ENCODE results near the gene TRMT1.
"Not testable (repeated sequence)": the region's sequence is repeated elsewhere in the genome, so short reads cannot be mapped to it uniquely, and the experiment has no call there.

TRMT1 gene

DNA sequence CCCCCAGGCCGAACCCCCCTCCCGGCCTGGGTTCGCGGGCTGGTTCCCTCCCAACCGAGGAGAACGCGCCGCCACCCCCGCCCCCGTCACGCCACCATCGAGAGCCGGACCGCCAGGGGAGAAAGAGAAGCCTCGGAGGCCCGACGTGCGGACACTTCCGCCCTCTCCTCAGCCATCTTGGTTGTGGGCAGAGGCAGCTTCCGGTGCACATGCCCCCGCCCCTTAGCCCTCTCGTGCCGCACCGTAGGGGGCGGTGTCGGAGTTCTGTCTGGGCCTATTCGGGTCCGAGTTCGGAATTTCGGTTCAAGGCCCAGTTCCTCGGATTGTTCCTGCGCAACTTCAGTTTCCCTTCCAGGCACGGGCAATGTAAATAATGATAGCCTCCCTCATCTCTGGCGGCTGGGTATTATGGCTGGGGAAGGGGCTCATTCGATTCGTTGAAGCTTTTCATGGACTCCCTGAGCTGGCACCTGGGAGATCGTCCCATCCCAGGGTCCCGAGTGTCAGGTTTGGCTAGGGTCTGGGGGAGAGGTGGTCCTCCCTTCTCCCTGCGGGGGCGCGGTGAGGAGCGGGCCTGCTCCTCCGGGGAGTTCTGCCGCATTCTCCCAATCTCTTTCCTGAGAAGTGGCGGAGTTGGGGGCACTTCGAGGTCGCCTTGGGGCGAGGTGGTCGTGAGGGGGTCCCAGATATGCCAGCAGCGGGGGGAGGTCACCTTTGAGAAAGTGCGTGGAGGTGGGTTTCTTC is 33.8 kb upstream of the TRMT1 start, which contains the start of the genes IER2 and STX10:
IER2 (plus strand) TSS at position 225 of the 744 bp plus-strand sequence. CDS start 2,776 bp downstream, outside the sequence.
STX10 (minus strand) TSS at position 189 of the 744 bp plus-strand sequence. CDS start 202 bp downstream, outside the sequence.
- DNase-seq = peak; percentile 95

DNA sequence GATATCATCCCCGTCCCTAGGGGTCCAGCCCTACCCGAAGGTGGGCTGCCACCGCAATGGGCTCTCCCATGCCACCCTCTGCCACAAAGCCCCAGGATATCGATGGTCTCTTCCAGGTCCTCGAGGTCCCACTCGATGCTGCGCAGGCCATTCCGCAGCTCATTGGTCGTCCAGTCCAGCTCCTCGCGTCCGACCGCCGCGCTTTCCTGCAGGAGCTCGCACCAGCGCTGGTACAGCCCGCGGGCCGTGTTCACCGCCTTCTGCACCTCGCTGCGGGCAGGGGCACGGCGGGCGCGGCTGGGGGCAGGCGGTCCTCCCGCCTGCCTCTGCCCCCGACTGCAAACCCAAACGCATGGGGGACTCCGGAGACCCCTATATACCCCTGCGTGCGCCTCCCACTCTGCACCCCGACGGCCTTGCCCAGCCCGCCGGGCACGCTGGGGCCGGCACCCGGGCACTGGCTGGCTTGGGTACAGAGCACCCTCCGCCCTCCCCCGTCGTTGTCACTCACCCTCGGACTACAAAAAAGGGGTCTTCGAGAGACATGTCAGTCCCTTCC is 33.2 kb upstream of the TRMT1 start:
- DNase-seq = no peak

DNA sequence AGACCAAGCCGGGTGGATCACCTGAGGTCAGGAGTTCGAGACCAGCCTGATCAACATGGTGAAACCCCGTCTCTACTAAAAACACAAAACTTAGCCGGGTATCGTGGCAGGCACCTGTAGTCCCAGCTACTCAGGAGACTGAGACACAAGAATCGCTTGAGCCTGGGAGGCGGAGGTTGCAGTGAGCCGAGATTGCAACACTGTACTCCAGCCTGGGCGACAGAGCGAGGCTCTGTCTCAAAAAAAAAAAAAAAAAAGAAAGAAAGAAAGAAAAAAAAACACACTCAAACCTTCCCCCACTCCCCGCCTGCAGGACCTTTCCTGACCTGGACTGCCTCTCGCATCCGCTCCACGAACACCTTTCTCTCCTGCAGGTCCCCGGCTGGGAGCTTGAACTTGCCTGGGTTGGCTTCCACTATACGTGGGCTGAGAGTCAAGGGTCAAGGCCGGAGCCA is 32.7 kb upstream of the TRMT1 start:
- not testable (repeated sequence) for DNase-seq

DNA sequence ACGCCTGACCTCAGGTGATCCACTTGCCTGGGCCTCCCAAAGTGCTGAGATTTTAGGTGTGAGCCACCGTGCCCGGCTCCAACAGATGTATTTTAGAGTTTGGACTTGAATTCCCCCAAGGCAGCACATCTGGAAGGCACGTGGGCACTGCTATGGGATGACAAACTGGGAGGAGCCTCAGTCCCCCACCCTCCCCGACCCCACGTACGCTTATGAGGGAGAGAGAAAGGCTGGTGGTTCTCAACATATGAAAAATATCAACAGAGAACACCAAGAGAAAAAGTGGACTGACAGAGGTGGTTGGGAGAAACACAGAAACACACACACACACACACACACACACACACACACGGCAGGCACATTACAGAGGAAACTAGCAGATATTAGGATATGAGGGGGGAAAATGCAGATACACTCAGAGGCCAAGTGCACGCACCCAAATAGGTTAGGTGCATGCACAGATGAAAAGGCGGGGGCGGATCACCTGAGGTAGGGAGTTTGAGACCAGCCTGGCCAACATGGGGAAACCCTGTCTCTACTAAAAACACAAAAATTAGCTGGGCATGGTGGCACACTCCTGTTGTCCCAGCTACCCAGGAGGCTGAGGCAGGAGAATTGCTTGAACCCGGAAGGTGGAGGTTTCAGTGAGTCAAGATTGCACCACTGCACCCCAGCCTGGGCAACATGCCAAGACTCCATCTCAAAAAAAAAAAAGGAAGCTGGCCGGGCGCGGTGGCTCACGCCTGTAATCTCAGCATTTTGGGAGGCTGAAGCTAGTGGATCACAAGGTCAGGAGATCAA is 30.4 kb upstream of the TRMT1 start:
- no peak for DNase-seq

DNA sequence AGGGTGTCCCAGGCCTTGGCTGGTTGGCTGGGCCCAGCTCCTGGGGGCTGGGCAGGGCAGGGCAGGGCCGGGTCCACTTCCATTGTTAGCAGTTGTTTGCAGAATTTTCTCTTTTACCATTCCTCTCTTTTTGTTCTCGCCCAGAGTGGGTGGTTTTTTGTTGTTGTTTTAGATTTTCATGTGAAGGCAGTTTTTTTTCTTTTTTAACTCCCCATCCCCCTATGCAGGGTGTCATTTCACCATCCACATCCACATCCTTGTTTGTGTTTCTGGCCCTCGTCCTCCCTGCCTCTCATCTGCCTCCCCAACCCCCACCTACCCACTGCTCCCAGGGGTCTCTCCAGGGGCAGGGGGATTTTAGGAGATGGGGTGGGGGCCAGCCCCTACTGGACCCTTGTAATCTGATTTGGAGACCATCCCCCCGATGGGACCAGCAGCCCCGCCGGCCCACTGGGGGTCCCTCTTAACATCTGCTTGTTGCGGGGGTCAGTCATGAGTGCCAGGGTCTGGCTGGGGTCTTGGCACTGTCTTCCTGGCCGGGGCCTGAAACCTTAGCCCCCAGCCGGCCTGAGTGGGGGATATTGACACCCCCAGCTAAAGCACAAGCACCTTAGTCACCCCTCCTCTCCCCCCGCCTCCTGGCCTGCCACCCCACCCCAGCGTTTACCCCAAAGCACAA is 23.2 kb upstream of the TRMT1 start:
- DNase-seq = no peak

DNA sequence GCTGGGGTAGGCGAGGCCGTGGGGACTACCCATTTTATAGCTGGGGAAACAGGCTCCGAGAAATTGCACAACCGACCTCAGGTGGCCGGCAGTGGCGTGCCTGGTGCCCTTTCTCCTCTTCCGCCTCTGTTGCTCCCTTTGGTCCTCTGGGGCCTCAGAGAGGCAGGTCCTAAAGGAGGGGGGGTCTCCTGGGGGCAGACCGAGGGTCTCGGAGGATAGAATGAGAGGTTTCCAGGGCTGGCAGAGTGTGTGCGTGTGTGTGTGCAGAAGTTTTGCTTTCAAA is 22.3 kb upstream of the TRMT1 start:
- DNase-seq = no peak

DNA sequence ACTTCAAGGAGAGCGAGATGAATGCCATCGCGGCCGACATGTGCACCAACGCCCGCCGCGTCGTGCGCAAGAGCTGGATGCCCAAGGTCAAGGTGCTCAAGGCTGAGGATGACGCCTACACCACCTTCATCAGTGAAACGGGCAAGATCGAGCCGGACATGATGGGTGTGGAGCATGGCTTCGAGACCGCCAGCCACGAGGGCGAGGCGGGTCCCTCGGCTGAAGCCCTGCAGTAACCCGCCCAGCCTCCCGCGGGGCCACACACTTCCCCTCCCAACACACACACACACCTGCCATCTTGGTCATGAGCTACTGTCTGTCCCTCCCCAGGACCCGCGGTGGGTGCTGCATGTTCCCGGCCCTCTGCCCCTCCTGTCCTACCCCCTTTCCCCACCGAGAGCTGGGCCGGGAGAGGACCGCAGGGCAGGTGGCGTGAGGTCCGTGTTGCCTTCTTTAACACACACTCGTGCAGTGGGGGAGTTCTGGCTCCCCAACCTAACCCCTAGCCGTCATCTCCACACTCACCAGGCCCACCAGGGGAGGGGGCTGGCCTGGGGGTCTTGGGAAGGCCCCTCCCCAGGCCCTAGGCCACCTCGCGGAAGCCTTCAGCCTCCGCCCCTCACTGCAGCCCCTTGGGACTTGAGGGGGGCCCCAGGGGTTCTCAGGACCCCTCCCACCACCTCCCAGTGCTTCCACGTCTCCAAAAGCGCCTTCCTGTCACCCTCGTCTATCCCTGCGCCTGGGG is 21.8 kb upstream of the TRMT1 start:
- DNase-seq = no peak

DNA sequence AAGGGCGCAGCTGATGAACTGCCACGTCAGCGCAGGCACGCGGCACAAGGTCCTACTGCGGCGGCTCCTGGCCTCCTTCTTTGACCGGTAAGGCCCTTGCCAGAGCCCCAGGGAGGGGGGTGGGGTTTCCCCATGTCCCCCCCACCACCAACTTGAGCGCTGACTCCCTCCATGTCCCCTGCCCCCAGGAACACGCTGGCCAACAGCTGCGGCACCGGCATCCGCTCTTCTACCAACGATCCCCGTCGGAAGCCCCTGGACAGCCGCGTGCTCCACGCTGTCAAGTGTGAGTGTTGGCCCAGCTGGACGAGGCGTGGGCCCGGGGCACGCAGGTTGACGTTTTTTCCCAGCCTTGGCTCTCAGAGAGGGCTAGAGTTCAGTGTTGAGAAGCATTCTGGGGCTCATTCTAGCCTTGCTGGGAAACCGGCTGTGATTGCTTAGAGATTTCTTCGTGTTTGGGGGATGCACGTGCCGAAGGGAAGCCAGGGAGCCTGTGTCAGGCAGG is 20.8 kb upstream of the TRMT1 start:
- no peak for DNase-seq

DNA sequence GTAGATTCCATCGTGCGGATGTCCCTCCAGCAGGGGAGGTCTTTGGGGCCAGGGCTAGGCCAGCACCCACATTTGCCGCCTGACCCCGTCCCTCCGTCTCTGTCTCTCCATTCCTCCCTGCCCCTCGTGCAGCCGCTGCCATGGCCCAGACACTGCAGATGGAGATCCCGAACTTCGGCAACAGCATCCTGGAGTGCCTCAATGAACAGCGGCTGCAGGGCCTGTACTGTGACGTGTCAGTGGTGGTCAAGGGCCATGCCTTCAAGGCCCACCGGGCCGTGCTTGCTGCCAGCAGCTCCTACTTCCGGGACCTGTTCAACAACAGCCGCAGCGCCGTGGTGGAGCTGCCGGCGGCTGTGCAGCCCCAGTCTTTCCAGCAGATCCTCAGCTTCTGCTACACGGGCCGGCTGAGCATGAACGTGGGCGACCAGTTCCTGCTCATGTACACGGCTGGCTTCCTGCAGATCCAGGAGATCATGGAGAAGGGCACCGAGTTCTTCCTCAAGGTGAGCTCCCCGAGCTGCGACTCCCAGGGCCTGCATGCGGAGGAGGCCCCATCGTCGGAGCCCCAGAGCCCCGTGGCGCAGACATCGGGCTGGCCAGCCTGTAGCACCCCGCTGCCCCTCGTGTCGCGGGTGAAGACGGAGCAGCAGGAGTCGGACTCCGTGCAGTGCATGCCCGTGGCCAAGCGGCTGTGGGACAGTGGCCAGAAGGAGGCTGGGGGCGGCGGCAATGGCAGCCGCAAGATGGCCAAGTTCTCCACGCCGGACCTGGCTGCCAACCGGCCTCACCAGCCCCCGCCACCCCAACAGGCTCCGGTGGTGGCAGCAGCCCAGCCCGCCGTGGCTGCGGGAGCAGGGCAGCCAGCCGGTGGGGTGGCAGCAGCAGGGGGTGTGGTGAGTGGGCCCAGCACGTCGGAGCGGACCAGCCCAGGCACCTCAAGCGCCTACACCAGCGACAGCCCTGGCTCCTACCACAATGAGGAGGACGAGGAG is 18.8 kb upstream of the TRMT1 start:
- DNase-seq = no peak

DNA sequence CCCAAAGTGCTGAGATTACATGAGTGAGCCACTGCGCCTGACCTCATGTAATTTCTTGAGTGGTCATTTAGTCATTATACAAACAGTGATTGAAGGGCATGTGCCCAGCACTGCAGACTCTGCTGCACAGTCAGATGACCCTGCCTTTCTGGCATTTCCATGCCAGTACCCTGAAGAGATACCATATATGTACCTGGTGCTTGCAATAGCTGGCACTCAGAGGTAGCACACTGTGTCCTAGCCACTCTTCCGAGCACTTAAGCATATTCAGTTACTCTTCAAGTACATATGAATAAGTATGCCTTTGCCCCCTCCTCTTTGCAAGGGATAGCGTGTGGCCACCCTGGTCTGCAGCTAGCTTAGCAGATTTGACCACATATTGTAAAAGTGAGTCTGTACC is 18.1 kb upstream of the TRMT1 start:
- no peak for DNase-seq

DNA sequence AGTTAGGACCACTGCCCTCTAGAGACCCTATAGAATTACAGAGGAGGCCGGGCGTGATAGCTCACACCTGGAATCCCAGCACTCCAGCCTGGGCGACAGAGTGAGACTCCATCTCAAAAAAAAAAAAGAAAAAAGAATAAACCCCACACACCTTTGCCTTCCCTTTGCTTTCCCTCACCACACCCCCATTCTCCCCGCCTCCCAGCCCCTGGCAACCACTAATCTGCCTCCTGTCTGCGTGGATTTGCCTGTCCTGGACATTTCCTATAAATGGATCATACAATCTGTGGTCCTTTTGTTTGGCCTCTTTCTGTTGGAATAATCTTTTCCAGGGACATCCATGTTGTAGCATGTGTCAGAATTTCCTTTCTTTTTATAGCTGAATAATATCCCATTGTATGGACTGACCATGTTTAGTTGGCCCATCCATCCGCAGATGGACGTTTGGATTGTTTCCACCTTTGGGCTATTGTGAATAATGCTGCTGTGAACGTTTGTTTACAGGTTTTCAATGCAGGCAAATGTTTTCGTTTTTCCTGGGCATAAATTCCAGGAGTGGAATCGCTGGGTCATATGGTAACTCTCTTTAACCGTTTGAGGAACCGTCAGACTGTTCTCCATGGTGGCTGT is 16.8 kb upstream of the TRMT1 start:
- DNase-seq = no peak

DNA sequence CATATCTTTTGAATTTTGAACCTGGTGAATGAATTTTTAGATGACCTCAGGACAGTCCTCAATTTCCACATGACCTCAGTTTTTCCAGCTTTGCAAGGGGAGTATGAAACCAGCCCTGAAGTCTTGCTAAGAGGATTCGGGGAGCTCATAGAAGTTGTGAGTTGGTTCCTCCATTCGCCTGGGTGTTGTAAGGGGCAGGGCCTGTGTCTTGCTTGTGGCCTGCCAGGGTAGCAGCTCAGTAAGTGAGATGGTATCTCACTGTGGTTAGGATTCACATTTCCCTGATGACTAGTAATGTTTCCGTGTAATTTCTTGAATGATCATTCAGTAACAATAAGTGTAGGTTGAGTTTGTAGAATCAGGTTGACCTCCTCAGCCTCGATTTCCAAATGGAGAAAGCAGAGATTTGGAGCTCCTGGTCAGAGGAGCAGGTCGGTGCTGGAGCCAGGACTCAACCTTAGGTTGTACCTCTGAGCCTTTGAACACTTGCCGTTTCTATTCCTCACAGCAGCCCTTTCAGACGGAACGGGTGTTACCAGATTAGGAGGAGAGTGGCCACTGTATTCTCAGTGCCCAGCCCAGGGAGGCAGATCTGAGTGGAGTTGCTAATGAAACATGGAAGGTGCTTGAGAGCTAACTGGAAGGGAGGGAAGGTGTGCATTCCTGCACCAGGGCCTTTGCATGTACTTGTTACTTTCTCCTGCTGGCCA is 16.1 kb upstream of the TRMT1 start:
- peak; percentile 60 for DNase-seq

DNA sequence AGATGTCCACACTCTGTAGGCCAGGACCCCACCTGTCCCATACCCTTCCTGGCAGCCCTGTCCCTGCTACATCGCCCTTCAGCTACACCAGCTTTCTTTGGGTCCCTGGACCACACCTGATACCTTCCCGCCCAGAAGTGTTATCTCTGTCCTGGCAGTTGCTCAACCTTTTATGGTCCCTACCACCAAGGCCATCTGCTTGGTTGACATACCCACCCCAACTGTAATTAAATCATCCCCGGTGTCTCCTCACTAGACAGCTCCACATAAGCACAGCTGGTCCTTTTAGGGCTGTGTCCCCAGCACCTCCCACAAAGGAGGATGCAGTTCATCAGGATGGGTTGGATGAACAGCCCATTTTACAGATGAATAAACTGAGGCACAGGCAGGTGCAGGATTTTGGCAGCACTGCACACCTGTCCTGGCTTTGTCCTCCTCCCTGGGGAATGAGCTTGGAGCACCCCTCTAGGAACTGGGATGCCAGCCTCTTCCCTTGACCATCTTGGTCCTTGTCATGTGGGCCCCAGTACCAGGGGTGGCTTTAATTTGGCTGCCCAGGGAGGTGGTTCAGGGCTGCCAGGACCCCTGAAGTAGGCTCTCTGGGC is 14.4 kb upstream of the TRMT1 start:
- DNase-seq = no peak

DNA sequence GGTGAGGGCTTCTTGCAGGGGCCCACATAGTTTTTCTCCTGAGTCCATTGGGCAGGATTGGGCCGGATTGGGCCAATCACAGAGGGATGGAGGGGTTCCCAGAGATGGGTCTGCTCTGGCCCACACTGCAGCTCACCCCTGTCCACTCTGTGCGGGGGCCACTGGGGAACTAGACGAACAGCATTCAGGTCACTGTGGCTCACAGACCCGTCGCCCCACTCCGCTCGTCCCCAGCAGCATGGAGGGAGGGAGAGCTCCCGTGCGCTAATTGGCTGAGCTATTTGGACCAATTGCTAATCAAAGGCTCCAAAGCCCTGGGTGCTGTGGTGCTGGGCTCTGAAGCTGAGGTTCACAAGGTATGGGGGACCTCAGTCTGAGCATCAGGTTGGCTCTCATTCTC is 12.8 kb upstream of the TRMT1 start:
- no peak for DNase-seq

DNA sequence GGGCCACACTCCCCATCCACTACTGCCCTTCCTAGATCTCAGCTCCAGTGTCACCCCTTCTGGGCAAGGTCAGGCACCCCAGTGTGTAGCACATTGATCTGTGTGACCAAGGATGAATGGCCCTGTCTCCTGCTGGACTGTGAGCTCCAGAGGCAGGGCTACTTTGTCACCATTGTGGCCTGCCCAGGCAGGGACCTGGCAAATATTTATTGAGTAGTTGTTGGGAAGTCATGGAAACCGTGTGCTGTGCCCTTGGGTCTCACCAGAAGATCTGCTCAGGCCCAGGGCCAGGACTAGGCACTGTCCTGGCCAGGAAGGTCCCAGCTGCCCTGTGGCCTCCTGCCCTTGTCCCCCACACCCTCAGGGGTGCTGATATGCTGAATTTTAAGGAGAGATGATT is 12.0 kb upstream of the TRMT1 start:
- DNase-seq = no peak

DNA sequence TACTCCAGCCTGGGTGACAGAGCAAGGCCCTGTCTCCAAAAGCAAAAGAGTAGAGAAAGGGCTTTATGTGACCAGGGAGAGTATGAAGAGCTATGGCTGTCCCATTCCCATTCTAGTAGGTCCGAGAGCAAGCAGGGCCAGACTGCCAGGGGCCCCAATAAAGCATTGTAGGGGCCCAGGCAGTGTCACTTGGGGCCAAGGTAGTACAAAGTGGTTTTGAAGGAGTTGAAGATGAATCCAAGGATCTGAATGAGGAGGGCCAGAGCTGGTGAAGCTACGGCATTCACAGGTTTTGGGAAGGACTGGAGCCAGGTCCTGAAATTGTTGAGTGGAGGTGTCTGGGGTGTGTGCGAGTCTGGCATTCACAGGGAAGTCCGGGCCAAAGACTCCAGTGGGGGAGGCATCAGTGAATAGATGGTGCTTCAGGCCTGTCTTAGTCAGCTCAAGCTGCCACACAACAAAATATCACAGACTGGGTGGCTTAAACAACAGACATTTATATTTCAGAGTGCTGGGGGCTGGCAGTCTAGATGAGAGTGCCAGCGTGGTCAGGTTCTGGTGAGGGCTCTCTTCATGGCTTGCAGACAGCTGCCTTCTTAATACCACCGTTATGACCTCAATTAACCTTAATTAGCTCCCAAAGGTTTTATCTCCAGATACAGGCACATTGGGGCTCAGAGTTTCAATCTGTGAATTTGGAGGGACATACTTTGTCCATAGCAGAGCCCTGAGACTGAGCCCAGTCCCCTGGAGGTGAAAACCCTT is 11.5 kb upstream of the TRMT1 start:
- no peak for DNase-seq

DNA sequence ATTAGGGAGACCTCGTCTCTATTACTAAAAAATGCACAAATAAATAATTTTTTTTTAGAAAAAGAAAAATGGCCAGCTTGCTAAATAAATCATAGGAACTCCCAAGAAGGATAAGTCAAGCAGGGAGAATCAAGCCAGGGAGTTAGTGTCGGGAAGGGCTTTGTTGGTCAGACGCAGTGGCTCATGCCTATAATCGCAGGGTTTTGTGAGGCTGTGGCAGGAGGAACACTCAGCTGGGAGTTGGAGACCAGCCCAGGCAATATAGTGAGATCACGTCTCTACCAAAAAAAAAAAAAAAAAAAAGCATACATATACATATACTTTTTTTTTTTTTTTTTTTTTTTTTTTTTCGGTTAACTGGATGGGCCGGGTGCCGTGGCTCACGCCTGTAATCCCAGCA is 10.5 kb upstream of the TRMT1 start:
- DNase-seq = no peak
